Activated CD4-positive, alpha-beta T cell treated with anti-CD3 and anti-CD28 coated beads, Interleukin-2, amount 10 ng/mL, durations not matched to agents 7 days and 5 days (primary cell): Measurements from ENCODE around the gene KRT16. TPM values are rescaled to one million over a fixed set of nuclear protein-coding genes. Genes with fewer than 3 reads are reported as not detected.

Experiments used
- total RNA-seq, 2 experiments: library from RNA; stranded (reverse); gene quantifications; one replicate each; pipeline ENCODE4 v1.2.3, GENCODE V29; 2021

KRT16 gene
- total RNA-seq, 2 experiments from 2014 or later, result not detected

Other genes starting within 250 kb of the KRT16 start
- gene KRT33B, start 243.0 kb downstream of the KRT16 start, total RNA-seq, result not detected
- not detected for gene KRT34, start 230.5 kb downstream of the KRT16 start, total RNA-seq
- not detected for gene KRT31, start 215.2 kb downstream of the KRT16 start, total RNA-seq
- not detected for gene KRT37, start 188.2 kb downstream of the KRT16 start, total RNA-seq
- not detected for gene KRT38, start 171.8 kb downstream of the KRT16 start, total RNA-seq
- not detected for gene KRT32, start 145.4 kb downstream of the KRT16 start, total RNA-seq
- gene KRT35, start 131.6 kb downstream of the KRT16 start, total RNA-seq, result not detected
- not detected for gene KRT36, start 122.9 kb downstream of the KRT16 start, total RNA-seq
- not detected for gene KRT13, start 107.2 kb downstream of the KRT16 start, total RNA-seq
- not detected for gene KRT15, start 93.9 kb downstream of the KRT16 start, total RNA-seq
- not detected for gene KRT19, start 84.5 kb downstream of the KRT16 start, total RNA-seq
- gene KRT9, start 40.7 kb downstream of the KRT16 start, total RNA-seq, result not detected
- gene KRT14, start 25.9 kb downstream of the KRT16 start, total RNA-seq, result not detected
- under 1 TPM in 1 of 2 experiments, not detected in 1; 0.25 TPM for gene KRT17, start 11.8 kb upstream of the KRT16 start, total RNA-seq
- gene EIF1, start 76.1 kb upstream of the KRT16 start, total RNA-seq, result 100 to 1,000 TPM; 605 to 645 TPM
- not detected for gene GAST, start 99.6 kb upstream of the KRT16 start, total RNA-seq
- under 1 TPM; 0.25 to 0.31 TPM for gene HAP1, start 121.9 kb upstream of the KRT16 start, total RNA-seq
- under 1 TPM; 0.77 to 0.99 TPM for gene JUP, start 173.9 kb upstream of the KRT16 start, total RNA-seq
- gene P3H4, start 199.2 kb upstream of the KRT16 start, total RNA-seq, result 1 to 10 TPM; 1.2 to 2.4 TPM
- under 1 TPM in 1 of 2 experiments, not detected in 1; 0.44 TPM for gene FKBP10, start 200.2 kb upstream of the KRT16 start, total RNA-seq
- 10 to 100 TPM; 13.7 to 17.7 TPM for gene NT5C3B, start 223.5 kb upstream of the KRT16 start, total RNA-seq
- not detected for gene KLHL10, start 225.1 kb upstream of the KRT16 start, total RNA-seq